ENCODE data around the gene KIF6.
"Not testable (repeated sequence)": the region's sequence is repeated elsewhere in the genome, so short reads cannot be mapped to it uniquely, and the experiment has no call there.

KIF6 gene

GRCh38 chr6:39496915-39497314 is 228.3 kb downstream of the KIF6 start:
- H3K27ac Mint-ChIP-seq, result no peak overlapping the region
- DNase-seq (no peak), ATAC-seq (no peak)
- no peak overlapping the region for H3K4me3 Mint-ChIP-seq
- H3K4me1 Mint-ChIP-seq, result no peaks in the 10 kb centered on the region
- H3K27me3 Mint-ChIP-seq, result peaks cover 37% of the 10 kb centered on the region
- H3K9me3 Mint-ChIP-seq, result peaks cover 16 to 26% of the 10 kb centered on the region in 2 donors

DNA sequence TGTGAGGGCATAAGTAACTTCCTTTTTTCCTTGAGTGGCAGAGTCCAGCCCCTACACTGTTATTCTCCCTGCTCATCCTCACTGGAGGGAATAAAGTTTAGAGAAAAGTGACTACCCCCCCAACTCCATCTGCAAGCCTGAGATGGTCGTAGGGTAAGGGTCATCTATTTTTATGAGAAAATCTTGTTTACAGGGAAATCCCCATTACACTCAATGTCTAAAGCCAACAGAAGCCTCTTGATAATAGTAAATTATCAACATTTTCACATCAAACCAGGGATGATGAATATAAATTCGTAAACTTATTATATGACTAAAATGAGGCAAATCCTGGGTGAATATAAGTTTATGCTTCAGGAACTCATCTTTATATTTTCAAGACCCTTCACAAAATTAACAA is 228.8 kb downstream of the KIF6 start:
- Mint-ChIP-seq H3K27ac (no peak overlapping the region), H3K9me3 (peaks cover 11 to 21% of the 10 kb centered on the region in 2 donors), H3K4me3 (no peak overlapping the region), H3K27me3 (peaks cover 36% of the 10 kb centered on the region), H3K4me1 (no peaks in the 10 kb centered on the region)
- ATAC-seq, result no peak
- no peak for DNase-seq

- Mint-ChIP-seq H3K27ac (no peak overlapping the region), H3K4me3 (no peak overlapping the region), H3K27me3 (peaks cover 28% of the 10 kb centered on the region), H3K4me1 (no peaks in the 10 kb centered on the region), H3K9me3 (peaks cover 3 to 13% of the 10 kb centered on the region in 2 donors)
- DNase-seq (no peak), ATAC-seq (no peak)
Observed at GRCh38 chr6:39495640-39496039, 229.6 kb downstream of the KIF6 start.

- no peak overlapping the region for H3K27ac Mint-ChIP-seq
- ATAC-seq (no peak), DNase-seq (no peak)
- H3K4me1 Mint-ChIP-seq, result no peaks in the 10 kb centered on the region
- peaks cover 33% of the 10 kb centered on the region for H3K27me3 Mint-ChIP-seq
- H3K9me3 Mint-ChIP-seq, result peaks cover 0 to 7% of the 10 kb centered on the region in 2 donors
- H3K4me3 Mint-ChIP-seq, result no peak overlapping the region
Observed at GRCh38 chr6:39494998-39495397, 230.2 kb downstream of the KIF6 start.

- DNase-seq, result no peak
- ATAC-seq, result no peak
- no peak overlapping the region for H3K27ac Mint-ChIP-seq
Observed at GRCh38 chr6:39493777-39494176, 231.4 kb downstream of the KIF6 start.

GRCh38 chr6:39493174-39493573 is 232.0 kb downstream of the KIF6 start:
- Mint-ChIP-seq H3K9me3 (no peaks in the 10 kb centered on the region), H3K27me3 (peaks cover 36% of the 10 kb centered on the region), H3K4me1 (no peaks in the 10 kb centered on the region), H3K4me3 (no peak overlapping the region), H3K27ac (no peak overlapping the region)
- ATAC-seq, result no peak
- DNase-seq, result no peak

More at GRCh38 chr6:39493777-39494176, 231.4 kb downstream of the KIF6 start:
- H3K27me3 Mint-ChIP-seq, result peaks cover 39% of the 10 kb centered on the region
- H3K9me3 Mint-ChIP-seq, result no peaks in the 10 kb centered on the region
- H3K4me1 Mint-ChIP-seq, result no peaks in the 10 kb centered on the region
- no peak overlapping the region for H3K4me3 Mint-ChIP-seq

GRCh38 chr6:39490108-39490507 is 235.1 kb downstream of the KIF6 start:
- ATAC-seq (no peak), DNase-seq (no peak)
- no peak overlapping the region for H3K4me3 Mint-ChIP-seq
- H3K9me3 Mint-ChIP-seq, result no peaks in the 10 kb centered on the region
- no peak overlapping the region for H3K27ac Mint-ChIP-seq
- peaks cover 24% of the 10 kb centered on the region for H3K27me3 Mint-ChIP-seq
- no peaks in the 10 kb centered on the region for H3K4me1 Mint-ChIP-seq

GRCh38 chr6:39488255-39488879 is 236.8 kb downstream of the KIF6 start:
- DNase-seq (no peak), ATAC-seq (no peak)
- no peaks in the 10 kb centered on the region for H3K9me3 Mint-ChIP-seq
- H3K4me3 Mint-ChIP-seq, result no peak overlapping the region
- H3K4me1 Mint-ChIP-seq, result no peaks in the 10 kb centered on the region
- no peak overlapping the region for H3K27ac Mint-ChIP-seq
- H3K27me3 Mint-ChIP-seq, result peaks cover 27% of the 10 kb centered on the region

GRCh38 chr6:39484276-39484675 is 240.9 kb downstream of the KIF6 start:
- H3K27me3 Mint-ChIP-seq, result peaks cover 33% of the 10 kb centered on the region
- no peak for DNase-seq
- no peak for ATAC-seq
- no peak overlapping the region for H3K27ac Mint-ChIP-seq
- no peaks in the 10 kb centered on the region for H3K9me3 Mint-ChIP-seq
- no peaks in the 10 kb centered on the region for H3K4me1 Mint-ChIP-seq
- H3K4me3 Mint-ChIP-seq, result no peak overlapping the region

- DNase-seq, H3K9me3 Mint-ChIP-seq, ATAC-seq, H3K27ac Mint-ChIP-seq, H3K4me1 Mint-ChIP-seq, H3K4me3 Mint-ChIP-seq: not testable (repeated sequence)
- peaks cover 28% of the 10 kb centered on the region for H3K27me3 Mint-ChIP-seq
Observed at GRCh38 chr6:39479819-39480218, 245.4 kb downstream of the KIF6 start.

DNA sequence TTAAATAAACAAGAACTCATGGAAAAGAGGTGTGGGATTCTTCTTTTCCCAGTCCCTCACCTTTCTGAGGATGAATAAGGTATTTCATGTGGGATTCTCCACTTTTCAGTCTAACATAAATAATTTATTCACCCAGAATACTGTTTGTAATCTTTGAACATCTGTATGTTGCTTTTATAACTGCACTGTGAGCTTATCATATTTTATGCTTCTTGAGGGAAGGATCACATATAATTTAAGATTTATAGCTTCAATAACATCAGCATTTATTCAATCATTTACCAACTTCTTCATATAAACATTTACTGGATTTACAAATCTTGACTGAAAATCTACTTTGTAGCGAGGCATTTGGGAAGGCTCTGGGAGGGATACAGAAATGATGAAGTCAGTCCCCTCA is 248.5 kb downstream of the KIF6 start:
- Mint-ChIP-seq H3K4me3 (no peak overlapping the region), H3K27me3 (peaks cover 20% of the 10 kb centered on the region), H3K9me3 (no peaks in the 10 kb centered on the region), H3K27ac (no peak overlapping the region), H3K4me1 (peaks cover 7% of the 10 kb centered on the region)
- ATAC-seq, result no peak
- no peak for DNase-seq

DNA sequence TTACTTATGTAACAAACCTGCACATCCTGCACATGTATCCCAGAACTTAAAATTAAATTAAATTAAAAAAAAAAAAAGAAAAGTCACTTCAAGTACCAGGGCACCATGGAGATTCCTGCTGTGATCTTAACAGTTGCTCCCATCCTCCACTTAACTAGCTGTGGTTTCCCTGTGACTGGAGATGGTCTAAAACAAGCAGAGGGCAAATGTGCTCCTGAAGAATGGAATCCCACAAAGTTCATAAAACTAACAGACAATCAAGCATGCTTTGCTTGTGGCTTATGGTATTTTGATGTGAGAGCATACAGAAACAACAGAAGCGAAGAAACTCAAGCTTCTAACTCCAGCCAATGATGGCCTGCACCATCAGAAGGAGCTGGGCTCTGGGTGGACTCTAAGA is 249.1 kb downstream of the KIF6 start:
- peaks cover 10% of the 10 kb centered on the region for H3K4me1 Mint-ChIP-seq
- no peak overlapping the region for H3K4me3 Mint-ChIP-seq
- peaks cover 15% of the 10 kb centered on the region for H3K27me3 Mint-ChIP-seq
- ATAC-seq, result no peak
- no peak overlapping the region for H3K27ac Mint-ChIP-seq
- DNase-seq, result no peak
- H3K9me3 Mint-ChIP-seq, result peaks cover 0 to 3% of the 10 kb centered on the region in 2 donors

DNA sequence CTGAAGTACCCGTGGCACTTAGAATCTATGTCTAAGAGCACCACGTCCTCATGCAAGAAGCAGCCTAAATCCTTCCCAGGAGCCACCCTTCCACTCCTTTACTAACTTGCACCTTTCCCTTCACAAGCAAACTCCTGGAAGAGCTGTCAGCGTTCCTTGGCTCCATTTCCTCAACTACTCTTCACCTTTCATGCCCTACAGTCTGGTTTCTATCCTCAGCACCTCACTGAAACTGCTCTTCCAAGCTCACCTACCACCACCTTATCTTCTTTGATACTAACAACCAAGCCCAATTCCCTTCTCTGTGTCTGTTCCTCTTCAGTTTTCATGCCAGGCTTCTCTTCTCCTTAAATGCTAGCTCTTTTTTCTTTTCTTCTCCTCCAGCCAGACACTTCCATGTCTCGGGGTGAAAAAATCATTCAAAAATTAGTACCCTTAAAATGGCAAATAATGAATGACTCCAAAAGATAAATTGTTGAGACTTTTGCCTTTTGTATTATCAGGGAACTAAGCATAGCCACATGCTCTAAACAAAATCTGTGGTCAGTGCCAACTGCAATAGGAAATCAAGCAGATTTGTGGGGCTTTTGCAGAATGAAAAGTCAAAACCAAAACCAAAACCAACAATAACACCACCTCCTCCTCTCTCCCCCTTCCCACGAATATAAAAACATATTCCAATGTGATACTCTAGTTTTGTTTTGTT is 253.1 kb downstream of the KIF6 start:
- Mint-ChIP-seq H3K4me1 (peaks cover 14% of the 10 kb centered on the region), H3K9me3 (peaks cover 5 to 12% of the 10 kb centered on the region in 2 donors), H3K4me3 (no peak overlapping the region), H3K27me3 (no peaks in the 10 kb centered on the region), H3K27ac (peak overlapping the region in 1 of 2 donors; percentile 63)
- no peak for ATAC-seq
- no peak for DNase-seq

GRCh38 chr6:39470506-39470905 is 254.7 kb downstream of the KIF6 start:
- Mint-ChIP-seq H3K9me3 (peaks cover 5 to 12% of the 10 kb centered on the region in 2 donors), H3K4me1 (peaks cover 14% of the 10 kb centered on the region), H3K27me3 (no peaks in the 10 kb centered on the region), H3K4me3 (no peak overlapping the region), H3K27ac (no peak overlapping the region)
- DNase-seq (no peak), ATAC-seq (no peak)

DNA sequence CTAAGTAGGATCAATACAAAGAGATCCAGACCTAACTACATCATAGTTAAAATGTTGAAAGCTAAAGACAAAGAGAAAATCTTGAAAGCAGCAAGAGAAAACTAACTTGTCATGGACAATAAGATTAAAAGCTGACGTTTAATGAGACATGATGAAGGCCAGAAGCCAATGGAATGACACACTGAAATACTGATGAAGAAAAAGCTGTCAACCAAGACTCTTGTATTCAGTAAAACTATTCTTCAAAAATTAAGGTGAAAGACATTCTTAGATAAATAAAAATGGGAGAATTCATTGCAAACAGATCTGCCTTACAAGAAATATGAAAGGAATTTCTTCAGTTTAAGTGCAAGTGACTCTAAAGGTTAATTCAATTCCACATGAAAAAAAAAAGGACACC is 256.8 kb downstream of the KIF6 start:
- no peak overlapping the region for H3K27ac Mint-ChIP-seq
- DNase-seq, result no peak
- H3K9me3 Mint-ChIP-seq, result peaks cover 5 to 12% of the 10 kb centered on the region in 2 donors
- no peaks in the 10 kb centered on the region for H3K27me3 Mint-ChIP-seq
- no peak for ATAC-seq
- H3K4me1 Mint-ChIP-seq, result peaks cover 14% of the 10 kb centered on the region
- H3K4me3 Mint-ChIP-seq, result no peak overlapping the region

- DNase-seq (no peak), ATAC-seq (no peak)
- Mint-ChIP-seq H3K4me3 (no peak overlapping the region), H3K27ac (no peak overlapping the region), H3K9me3 (peaks cover 5 to 12% of the 10 kb centered on the region in 2 donors), H3K4me1 (peaks cover 7% of the 10 kb centered on the region), H3K27me3 (no peaks in the 10 kb centered on the region)
Observed at GRCh38 chr6:39466631-39467030, 258.6 kb downstream of the KIF6 start.

All from stimulated activated naive CD8-positive, alpha-beta T cell treated with anti-CD3 and anti-CD28 coated beads, Interleukin-15, amount 100 ng/mL, for 72 hours (primary cell).